ENCODE results near the gene CENPK.

CENPK gene

DNA sequence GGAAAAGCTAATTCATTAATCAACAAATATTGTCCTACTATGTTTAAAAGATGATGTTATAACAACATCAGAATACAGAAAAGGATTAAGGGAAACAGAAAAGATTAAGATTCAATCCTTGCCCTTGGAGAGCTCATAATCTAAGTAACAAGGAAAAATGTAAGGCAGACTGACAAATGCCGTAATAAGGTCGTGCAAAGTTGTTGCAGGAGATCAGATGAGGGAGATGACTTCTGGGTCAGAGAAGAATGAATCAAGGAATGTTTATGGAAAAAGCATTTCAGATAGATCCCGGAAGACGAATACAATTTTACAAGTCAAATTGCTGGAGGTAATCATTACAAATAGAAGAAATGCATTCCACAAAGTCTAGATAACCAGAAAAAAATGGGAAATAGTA is 87.6 kb downstream of the CENPK start:
- H3K4me3 ChIP-seq (ENCODE audit: low read depth, low read length), result no peak overlapping the region
- no peak for TF ChIP-seq CTCF (IDR thresholded peaks at IDR 0.05; ENCODE audit: low read depth, low read length)

GRCh38 chr5:65474130-65474711 is 88.7 kb downstream of the CENPK start:
- no peak overlapping the region for H3K4me3 ChIP-seq (ENCODE audit: low read depth, low read length)
- TF ChIP-seq CTCF (IDR thresholded peaks at IDR 0.05; ENCODE audit: low read depth, low read length), result no peak

DNA sequence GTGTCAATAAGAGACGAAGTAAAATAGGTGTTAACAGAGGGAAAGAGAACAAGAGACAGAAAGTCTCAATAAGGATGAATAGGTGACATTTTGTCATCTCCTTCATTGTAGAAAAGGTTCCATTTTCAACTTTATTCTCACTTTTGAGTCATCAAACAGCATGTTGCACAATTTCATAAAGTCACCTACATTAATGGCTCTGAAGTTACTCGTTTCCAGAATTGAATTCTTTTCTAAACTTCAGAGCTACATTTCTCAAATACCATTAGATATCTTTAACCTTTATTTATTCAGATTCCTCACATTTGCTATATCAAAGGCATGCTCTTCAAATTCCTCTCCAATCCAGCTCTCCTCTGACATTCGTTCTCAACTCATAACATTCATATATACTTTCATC is 94.3 kb downstream of the CENPK start:
- H3K4me3 ChIP-seq (ENCODE audit: low read depth, low read length), result no peak overlapping the region
- no peak for TF ChIP-seq CTCF (IDR thresholded peaks at IDR 0.05; ENCODE audit: low read depth, low read length)

Measured in WI38 (cell line).